HepG2 (cell line): Measurements from ENCODE around the gene NPHP3. TPM values are rescaled to one million over a fixed set of nuclear protein-coding genes. Genes with fewer than 3 reads are reported as not detected.

Source experiments
- CCAR2 ChIP-seq: fragments of 200-400 bp; formaldehyde crosslinking; optimal IDR thresholded peaks from 2 replicates; pipeline ENCODE3; 2018; ENCODE audit warnings: low read depth, mild to moderate bottlenecking, low read length, moderate library complexity
- CENPT ChIP-seq: sonication (generic); formaldehyde crosslinking; IDR thresholded peaks from 2 replicates; pipeline ENCODE4 v1.8.0; 2022; ENCODE audit warnings: low read depth, mild to moderate bottlenecking, moderate library complexity, missing genetic modification reagents
- ELK4 ChIP-seq: sonication (generic); formaldehyde crosslinking; IDR thresholded peaks from 2 replicates; pipeline ENCODE4 v1.9.0; 2021; ENCODE audit warnings: missing genetic modification reagents, borderline replicate concordance
- GRHL1 ChIP-seq: sonication (generic); formaldehyde crosslinking; conservative IDR thresholded peaks from 2 replicates; pipeline ENCODE4 v1.8.0; 2022; ENCODE audit warnings: missing genetic modification reagents
- HNF4A ChIP-seq: sonication (generic); formaldehyde crosslinking; IDR thresholded peaks from 2 replicates; pipeline ENCODE4 v1.4.0; 2020; ENCODE audit warnings: missing genetic modification reagents
- HOXA9 ChIP-seq: sonication (generic); formaldehyde crosslinking; IDR thresholded peaks from 2 replicates; pipeline ENCODE4 v1.8.1; 2022; ENCODE audit warnings: missing genetic modification reagents, mild to moderate bottlenecking, moderate library complexity, borderline replicate concordance
- KDM5A ChIP-seq: fragments of 200-600 bp; sonication (generic); IDR thresholded peaks from 2 replicates; pipeline ENCODE4 v1.7.0; 2018; ENCODE audit warnings: antibody characterized with exemption, mild to moderate bottlenecking, low read length, borderline replicate concordance
- REST ChIP-seq, 2 experiments: IDR thresholded peaks; 2 replicates each; pipeline ENCODE4 v1.6.1; 2011 to 2012; ENCODE audit warnings: low read length in 2 of 2, borderline replicate concordance in 1 of 2, low read depth in 1 of 2, mild to moderate bottlenecking in 1 of 2, moderate library complexity in 1 of 2
- RNF2 ChIP-seq: fragments of 450-650 bp; conservative IDR thresholded peaks from 2 replicates; pipeline ENCODE4 v1.6.1; 2016; ENCODE audit warnings: low read depth
- SYNCRIP ChIP-seq: fragments of 200-400 bp; formaldehyde crosslinking; IDR thresholded peaks from 2 replicates; pipeline ENCODE4 v1.6.1; 2018; ENCODE audit warnings: mild to moderate bottlenecking, low read depth, low read length; ENCODE audit not compliant: insufficient read depth
- ZBTB46 ChIP-seq: sonication (generic); formaldehyde crosslinking; IDR thresholded peaks from 2 replicates; pipeline ENCODE4 v1.4.0; 2020; ENCODE audit warnings: mild to moderate bottlenecking, missing genetic modification reagents, borderline replicate concordance
- ZMAT5 ChIP-seq: sonication (generic); formaldehyde crosslinking; IDR thresholded peaks from 2 replicates; pipeline ENCODE4 v1.5.0; 2020; ENCODE audit warnings: mild to moderate bottlenecking, low read depth, missing genetic modification reagents, borderline replicate concordance
- ZNF18 ChIP-seq: sonication (generic); formaldehyde crosslinking; IDR thresholded peaks from 2 replicates; pipeline ENCODE4 v1.8.0; 2022; ENCODE audit warnings: mild to moderate bottlenecking, missing genetic modification reagents; ENCODE audit not compliant: insufficient replicate concordance
- ZNF549 ChIP-seq: sonication (generic); formaldehyde crosslinking; IDR thresholded peaks from 2 replicates; pipeline ENCODE4 v1.5.0; 2020; ENCODE audit warnings: missing genetic modification reagents
- ZNF670 ChIP-seq: sonication (generic); formaldehyde crosslinking; IDR thresholded peaks from 2 replicates; pipeline ENCODE4 v1.8.0; 2022; ENCODE audit warnings: mild to moderate bottlenecking, missing genetic modification reagents, borderline replicate concordance
- ZNF737 ChIP-seq: sonication (generic); formaldehyde crosslinking; IDR thresholded peaks from 2 replicates; pipeline ENCODE4 v1.5.0; 2020; ENCODE audit warnings: missing genetic modification reagents, mild to moderate bottlenecking, borderline replicate concordance
- polyA plus RNA-seq, 8 experiments: library from polyadenylated mRNA; depleted of rRNA in 3 of 8; stranded (reverse) in 7 of 8; unstranded in 1 of 8; fragments of >200 nt; fragmentation: Illumina TruSeq in 4 of 8; extraction: Trizol in 4 of 8; gene quantifications; 2 replicates each; pipeline versions ENCODE4 v1.2.1 to v1.2.3, GENCODE V29; 2011 to 2016; ENCODE audit warnings: low read depth in 4 of 8, missing spikeins in 1 of 8, mixed read lengths in 1 of 8; ENCODE audit not compliant: insufficient read depth in 1 of 8
- total RNA-seq, 5 experiments: library from RNA; depleted of rRNA; stranded (reverse); fragments of >200 nt; fragmentation: Illumina TruSeq; extraction: Trizol; gene quantifications; 2 replicates each; pipeline ENCODE4 v1.2.3, GENCODE V29; 2016; ENCODE audit warnings: low read depth in 1 of 5

NPHP3 gene
- total and polyA plus RNA-seq, 2 of the 13 experiments (the other 11 are each of a cell fraction or from before 2014, with no cell fraction given), result 11.0 to 20.2 TPM

- no peak for TF ChIP-seq ZNF737 (CRISPR knock-in tag)
- TF ChIP-seq HNF4A (CRISPR knock-in tag), result no peak
- TF ChIP-seq ELK4, result no peak
- no peak for TF ChIP-seq SYNCRIP
- no peak for TF ChIP-seq ZMAT5 (CRISPR knock-in tag)
- TF ChIP-seq ZNF18 (CRISPR knock-in tag), result peak; percentile 50
- TF ChIP-seq ZNF549, result no peak
- no peak for TF ChIP-seq RNF2
- no peak for TF ChIP-seq GRHL1 (CRISPR knock-in tag)
- no peak for TF ChIP-seq REST (IDR thresholded peaks at IDR 0.05; ENCODE audit: borderline replicate concordance in 1 of 2, low read depth in 1 of 2, low read length in 2 of 2)
- no peak for TF ChIP-seq CCAR2
- TF ChIP-seq ZBTB46 (CRISPR knock-in tag), result no peak
- no peak for TF ChIP-seq ZNF670 (CRISPR knock-in tag)
- no peak for TF ChIP-seq CENPT (CRISPR knock-in tag)
- no peak for TF ChIP-seq KDM5A
- no peak for TF ChIP-seq HOXA9 (CRISPR knock-in tag)
Observed at GRCh38 chr3:132723024-132723950, 1.1 kb upstream of the NPHP3 start (continued).
